GM18526 (cell line): ENCODE results near the gene LTB4R2.

Experiments used
- POLR2A ChIP-seq: IDR thresholded peaks from 3 replicates; pipeline ENCODE4 v1.6.1; 2011; ENCODE audit not compliant: insufficient read length; ENCODE audit errors: extremely low read depth

Gene LTB4R2

GRCh38 chr14:24307575-24308341 is 2.2 kb upstream of the LTB4R2 start, which contains the start of gene CIDEB:
Gene CIDEB, minus strand, starts transcription at chr14:24307977. Its CDS starts 119 bp downstream, at chr14:24307858.
- no peak for TF ChIP-seq POLR2A

GRCh38 chr14:24308342-24309124 is 1.4 kb upstream of the LTB4R2 start:
- TF ChIP-seq POLR2A, result no peak

DNA sequence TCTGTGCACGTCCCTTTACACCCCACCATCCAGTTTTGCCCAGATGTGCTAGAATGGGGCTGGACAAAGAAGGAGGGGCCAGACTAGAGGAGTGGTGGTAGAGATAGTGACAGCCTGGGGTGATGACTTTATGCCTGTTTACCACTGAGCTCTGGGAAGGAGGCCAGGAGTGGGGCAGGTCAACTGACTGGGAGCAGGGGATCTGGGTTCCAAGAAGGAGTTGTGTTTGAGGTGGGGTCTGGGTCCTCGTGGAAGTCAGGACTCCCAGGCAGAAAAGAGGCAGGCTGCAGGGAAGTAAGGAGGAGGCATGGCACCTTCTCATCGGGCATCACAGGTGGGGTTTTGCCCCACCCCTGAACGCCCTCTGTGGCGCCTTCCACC is 315 bp downstream of the LTB4R2 start:
- TF ChIP-seq POLR2A, result no peak

GRCh38 chr14:24310646-24311604 is 985 bp downstream of the LTB4R2 start, which contains the start of gene LTB4R:
Gene LTB4R, plus strand, starts transcription at chr14:24311502. Its CDS starts 4,150 bp downstream, at chr14:24315652.
- peak; percentile 53 for TF ChIP-seq POLR2A

GRCh38 chr14:24311837-24312615 is 2.1 kb downstream of the LTB4R2 start:
- no peak for TF ChIP-seq POLR2A

DNA sequence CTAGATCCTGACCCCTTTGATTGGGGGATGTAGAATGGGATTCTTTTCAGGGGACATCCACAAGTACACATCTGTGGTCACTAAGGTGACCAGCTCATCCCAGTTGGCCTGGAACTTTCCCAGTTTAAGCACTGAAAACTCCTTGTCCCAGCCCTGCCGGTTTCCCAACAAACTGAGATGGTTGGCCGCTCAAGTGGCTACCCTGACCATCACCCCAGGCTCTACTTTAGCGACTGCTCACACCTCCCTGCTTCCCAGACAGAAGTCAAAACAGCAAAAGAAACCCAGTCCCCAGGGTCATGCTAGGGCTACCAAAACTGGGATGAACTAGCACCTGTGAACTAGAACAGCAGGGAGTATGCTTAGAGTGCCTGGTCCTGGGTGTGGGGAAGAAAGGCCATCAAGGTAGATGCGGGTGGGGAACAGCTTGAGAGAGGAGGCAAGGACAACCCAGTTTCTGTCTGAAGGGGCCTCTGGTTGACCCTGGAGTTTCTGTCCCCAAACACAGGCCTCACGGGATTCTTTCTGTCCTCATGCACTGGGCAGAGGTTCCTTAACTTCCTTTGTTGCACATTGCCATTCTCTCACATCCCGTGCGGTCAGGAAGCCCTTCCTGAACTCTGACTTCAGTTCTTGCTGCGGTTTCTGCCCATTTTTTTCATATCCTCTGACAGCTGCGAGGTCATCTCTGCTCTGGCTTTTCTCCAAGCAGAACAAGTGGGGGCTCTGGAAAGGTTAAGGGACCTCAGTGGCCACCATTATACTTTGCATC is 3.0 kb downstream of the LTB4R2 start:
- TF ChIP-seq POLR2A, result no peak

DNA sequence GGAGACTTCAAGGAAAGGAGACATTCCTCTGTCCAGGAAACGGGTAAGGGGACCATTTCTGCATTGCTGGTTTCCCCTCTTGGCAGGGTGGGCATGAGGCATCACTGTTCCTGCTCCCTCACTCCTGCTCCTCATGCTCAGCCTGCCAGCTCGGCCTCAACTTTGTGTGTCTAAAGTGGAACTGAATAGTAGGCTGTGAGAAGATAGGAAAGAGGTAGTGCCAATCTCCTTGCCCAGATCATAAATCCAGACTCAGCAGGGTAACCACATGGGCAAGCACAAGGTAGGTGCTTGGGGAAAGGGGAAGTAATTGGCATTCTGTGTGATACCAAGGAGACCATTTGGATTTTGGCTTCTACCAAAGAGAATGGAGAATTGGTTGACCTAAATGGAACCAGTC is 4.0 kb downstream of the LTB4R2 start:
- TF ChIP-seq POLR2A, result no peak

DNA sequence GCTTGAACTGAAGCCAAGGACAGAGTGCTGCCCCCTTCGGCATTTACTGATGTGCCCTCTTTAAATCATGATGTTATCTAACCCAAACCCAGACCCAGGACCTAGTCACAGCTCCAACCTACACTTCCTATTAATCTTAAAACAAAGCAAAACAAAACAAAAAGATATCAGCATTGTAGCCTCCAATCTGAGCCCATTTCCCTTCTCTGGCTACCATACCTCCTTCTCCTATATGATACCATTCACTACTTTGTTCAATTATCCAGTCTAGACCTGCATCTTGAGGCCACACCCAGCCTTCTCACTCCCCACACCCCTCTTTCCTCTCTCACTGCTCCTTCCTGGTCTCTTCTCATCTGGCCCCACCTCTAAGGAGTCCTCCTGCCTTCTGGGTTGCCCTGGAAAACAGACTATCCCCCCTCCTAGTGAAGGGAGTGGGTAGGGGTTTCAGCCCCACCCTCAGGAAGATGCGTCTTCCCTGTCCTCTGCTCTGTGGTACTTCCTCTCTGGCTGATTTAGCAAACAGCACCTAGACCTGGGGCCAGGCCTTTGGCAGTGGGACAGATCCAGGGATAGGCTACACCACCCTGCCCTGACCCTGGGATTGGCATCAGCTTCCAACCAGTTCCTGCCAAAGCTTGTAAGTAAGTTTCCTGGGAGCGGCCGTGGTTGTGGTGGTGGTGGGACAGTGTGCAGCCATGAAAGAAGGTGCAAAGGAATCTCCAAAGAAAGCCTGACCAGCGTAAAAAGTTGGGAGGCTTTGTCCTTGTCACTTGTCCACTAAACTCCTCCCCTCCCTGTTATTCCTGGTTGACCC is 4.6 kb downstream of the LTB4R2 start:
- no peak for TF ChIP-seq POLR2A

GRCh38 chr14:24315243-24315806 is 5.4 kb downstream of the LTB4R2 start:
- TF ChIP-seq POLR2A, result no peak

DNA sequence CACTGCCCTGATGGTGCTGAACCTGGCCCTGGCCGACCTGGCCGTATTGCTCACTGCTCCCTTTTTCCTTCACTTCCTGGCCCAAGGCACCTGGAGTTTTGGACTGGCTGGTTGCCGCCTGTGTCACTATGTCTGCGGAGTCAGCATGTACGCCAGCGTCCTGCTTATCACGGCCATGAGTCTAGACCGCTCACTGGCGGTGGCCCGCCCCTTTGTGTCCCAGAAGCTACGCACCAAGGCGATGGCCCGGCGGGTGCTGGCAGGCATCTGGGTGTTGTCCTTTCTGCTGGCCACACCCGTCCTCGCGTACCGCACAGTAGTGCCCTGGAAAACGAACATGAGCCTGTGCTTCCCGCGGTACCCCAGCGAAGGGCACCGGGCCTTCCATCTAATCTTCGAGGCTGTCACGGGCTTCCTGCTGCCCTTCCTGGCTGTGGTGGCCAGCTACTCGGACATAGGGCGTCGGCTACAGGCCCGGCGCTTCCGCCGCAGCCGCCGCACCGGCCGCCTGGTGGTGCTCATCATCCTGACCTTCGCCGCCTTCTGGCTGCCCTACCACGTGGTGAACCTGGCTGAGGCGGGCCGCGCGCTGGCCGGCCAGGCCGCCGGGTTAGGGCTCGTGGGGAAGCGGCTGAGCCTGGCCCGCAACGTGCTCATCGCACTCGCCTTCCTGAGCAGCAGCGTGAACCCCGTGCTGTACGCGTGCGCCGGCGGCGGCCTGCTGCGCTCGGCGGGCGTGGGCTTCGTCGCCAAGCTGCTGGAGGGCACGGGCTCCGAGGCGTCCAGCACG is 6.1 kb downstream of the LTB4R2 start:
- TF ChIP-seq POLR2A, result no peak

- no peak for TF ChIP-seq POLR2A
Observed at GRCh38 chr14:24316597-24316950, 6.6 kb downstream of the LTB4R2 start.
